ENCODE results near the gene KIF16B.

The KIF16B gene

DNA sequence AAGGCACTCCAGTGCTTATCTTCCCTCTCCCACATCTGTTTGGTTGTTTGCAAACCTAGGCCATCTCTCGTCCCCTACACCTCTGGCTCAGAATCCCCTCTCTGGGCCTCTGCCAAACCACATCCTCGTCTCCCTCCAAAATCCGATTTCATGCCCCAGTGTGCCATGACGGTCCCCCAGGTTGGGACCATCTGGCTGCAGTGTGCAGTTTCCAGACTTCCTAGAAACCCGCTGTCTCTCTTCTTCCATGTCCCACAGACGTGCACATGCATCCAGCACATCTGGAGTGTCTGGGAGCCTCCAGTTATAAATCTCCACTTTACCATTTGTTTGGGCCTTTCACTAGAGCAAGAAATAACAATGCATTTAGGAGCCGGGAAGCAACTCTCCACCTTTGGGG lies 316.2 kb downstream of the KIF16B start:
- Histone ChIP-seq H3K4me3 (ENCODE audit: low read depth, low read length) (no peak overlapping the region), H3K4me2 (ENCODE audit: low read length) (no peak overlapping the region), H3K27ac (no peak overlapping the region), H3K9ac (no peak overlapping the region), H3K36me3 (ENCODE audit: control insufficient read depth, insufficient read depth, low read length) (no peaks in the 10 kb centered on the region), H3K27me3 (ENCODE audit: control insufficient read depth, insufficient read depth, low read length) (no peaks in the 10 kb centered on the region), H3K4me1 (peaks cover 6% of the 10 kb centered on the region), H3K9me3 (ENCODE audit: control insufficient read depth, low read length) (no peaks in the 10 kb centered on the region), H2AFZ (no peak overlapping the region), H3K79me2 (no peaks in the 10 kb centered on the region)
- TF ChIP-seq, protein P1, sequence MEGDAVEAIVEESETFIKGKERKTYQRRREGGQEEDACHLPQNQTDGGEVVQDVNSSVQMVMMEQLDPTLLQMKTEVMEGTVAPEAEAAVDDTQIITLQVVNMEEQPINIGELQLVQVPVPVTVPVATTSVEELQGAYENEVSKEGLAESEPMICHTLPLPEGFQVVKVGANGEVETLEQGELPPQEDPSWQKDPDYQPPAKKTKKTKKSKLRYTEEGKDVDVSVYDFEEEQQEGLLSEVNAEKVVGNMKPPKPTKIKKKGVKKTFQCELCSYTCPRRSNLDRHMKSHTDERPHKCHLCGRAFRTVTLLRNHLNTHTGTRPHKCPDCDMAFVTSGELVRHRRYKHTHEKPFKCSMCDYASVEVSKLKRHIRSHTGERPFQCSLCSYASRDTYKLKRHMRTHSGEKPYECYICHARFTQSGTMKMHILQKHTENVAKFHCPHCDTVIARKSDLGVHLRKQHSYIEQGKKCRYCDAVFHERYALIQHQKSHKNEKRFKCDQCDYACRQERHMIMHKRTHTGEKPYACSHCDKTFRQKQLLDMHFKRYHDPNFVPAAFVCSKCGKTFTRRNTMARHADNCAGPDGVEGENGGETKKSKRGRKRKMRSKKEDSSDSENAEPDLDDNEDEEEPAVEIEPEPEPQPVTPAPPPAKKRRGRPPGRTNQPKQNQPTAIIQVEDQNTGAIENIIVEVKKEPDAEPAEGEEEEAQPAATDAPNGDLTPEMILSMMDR (IDR thresholded peaks at IDR 0.05): no peak

DNA sequence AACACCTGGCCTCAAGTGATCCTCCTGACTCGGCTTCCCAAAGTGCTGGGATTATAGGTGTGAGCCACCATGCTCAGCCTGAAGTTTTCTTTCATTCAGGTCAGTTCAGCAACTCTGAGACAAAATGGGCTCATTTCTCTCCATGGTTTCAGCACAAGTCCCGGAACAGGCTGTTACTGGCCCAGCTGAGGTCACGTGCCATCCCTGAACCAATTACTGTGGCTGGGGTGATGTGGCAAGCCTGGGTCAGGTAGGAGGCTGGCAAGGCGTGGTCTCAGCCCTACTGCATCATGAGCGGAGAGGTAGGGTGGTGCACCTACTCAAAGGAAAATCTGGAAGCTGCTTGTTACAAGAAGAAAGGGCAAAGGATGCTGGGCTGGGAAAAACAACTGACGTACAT lies 326.4 kb downstream of the KIF16B start:
- Histone ChIP-seq H3K4me1 (no peaks in the 10 kb centered on the region), H3K4me3 (ENCODE audit: low read depth, low read length) (no peak overlapping the region), H3K4me2 (ENCODE audit: low read length) (no peak overlapping the region), H3K27me3 (ENCODE audit: control insufficient read depth, insufficient read depth, low read length) (no peaks in the 10 kb centered on the region), H3K79me2 (no peaks in the 10 kb centered on the region), H3K9me3 (ENCODE audit: control insufficient read depth, low read length) (no peaks in the 10 kb centered on the region), H3K36me3 (ENCODE audit: control insufficient read depth, insufficient read depth, low read length) (no peaks in the 10 kb centered on the region), H2AFZ (no peak overlapping the region), H3K9ac (no peak overlapping the region), H3K27ac (no peak overlapping the region)
- TF ChIP-seq, protein P1 (IDR thresholded peaks at IDR 0.05): no peak

DNA sequence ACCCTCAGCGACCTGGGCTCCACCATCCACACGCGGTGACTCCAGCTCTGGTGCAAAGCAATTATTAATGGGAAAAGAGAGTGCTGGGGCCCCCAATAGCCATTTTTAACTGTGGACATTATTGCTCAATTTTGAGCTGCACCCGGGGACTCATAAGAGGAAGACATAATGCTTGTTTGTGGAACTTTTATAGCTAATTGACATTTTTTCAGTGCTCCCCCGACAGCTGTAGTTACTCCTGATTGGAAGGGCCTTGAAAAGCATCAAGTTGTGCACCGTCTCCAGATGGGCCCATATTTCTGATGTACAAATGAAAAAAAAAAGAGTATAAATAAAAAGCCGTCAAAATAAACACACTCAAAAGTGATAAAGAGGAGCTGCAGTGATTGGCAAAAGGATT lies 327.0 kb downstream of the KIF16B start:
- no peak overlapping the region for H3K4me2 ChIP-seq (ENCODE audit: low read length)
- H3K4me1 ChIP-seq: no peaks in the 10 kb centered on the region
- H3K4me3 ChIP-seq (ENCODE audit: low read depth, low read length): no peak overlapping the region
- no peak overlapping the region for H3K27ac ChIP-seq
- TF ChIP-seq, protein P1 (IDR thresholded peaks at IDR 0.05): no peak
- H3K9me3 ChIP-seq (ENCODE audit: control insufficient read depth, low read length): no peaks in the 10 kb centered on the region
- no peak overlapping the region for H3K9ac ChIP-seq
- no peaks in the 10 kb centered on the region for H3K36me3 ChIP-seq (ENCODE audit: control insufficient read depth, insufficient read depth, low read length)
- H3K79me2 ChIP-seq: no peaks in the 10 kb centered on the region
- no peak overlapping the region for H2AFZ ChIP-seq
- H3K27me3 ChIP-seq (ENCODE audit: control insufficient read depth, insufficient read depth, low read length): no peaks in the 10 kb centered on the region

DNA sequence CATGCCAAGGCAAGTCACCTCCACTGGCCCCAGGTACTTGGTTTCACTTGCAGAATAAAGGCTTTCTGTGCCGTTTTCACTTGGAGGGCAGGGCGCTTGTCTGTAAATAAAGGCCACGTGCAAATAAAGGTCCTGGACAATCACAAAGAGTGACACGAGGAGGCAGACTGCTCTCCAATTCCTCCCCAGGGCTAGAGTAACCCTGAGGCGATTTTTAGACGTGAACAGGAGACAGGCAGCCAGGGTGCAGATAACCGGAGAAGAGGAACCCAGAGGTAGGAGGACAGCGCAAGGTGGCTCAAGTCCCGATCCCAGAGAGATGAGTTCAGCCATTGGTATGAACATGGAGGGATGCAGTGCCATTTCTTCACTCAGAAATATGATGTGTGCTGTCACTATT lies 327.4 kb downstream of the KIF16B start:
- Histone ChIP-seq H2AFZ (no peak overlapping the region), H3K4me2 (ENCODE audit: low read length) (no peak overlapping the region)
- TF ChIP-seq, protein P1 (IDR thresholded peaks at IDR 0.05): no peak

DNA sequence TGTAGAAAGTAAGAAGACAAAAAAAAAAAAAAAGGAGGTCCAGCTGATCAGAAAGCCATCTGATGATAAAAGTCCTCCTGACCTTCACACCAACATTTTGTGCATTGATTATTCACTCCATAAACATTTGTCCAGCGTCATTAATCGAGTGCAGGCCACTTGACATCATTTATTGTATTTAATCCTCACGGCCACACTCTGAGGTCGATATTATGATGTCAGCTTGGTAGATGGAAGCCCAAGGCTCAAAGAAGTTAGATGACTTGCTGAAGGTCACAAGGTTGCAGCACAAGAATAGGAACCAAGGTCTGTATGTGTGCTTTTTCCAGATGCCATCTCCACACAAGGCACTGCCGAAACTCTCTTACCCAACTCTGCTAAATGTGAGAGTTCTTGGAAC lies 328.4 kb downstream of the KIF16B start:
- Histone ChIP-seq H3K79me2 (no peaks in the 10 kb centered on the region), H3K27me3 (ENCODE audit: control insufficient read depth, insufficient read depth, low read length) (no peaks in the 10 kb centered on the region)
- TF ChIP-seq, protein P1 (IDR thresholded peaks at IDR 0.05): no peak

More for the DNA sequence above, 327.4 kb downstream of the KIF16B start:
- Histone ChIP-seq H3K4me3 (ENCODE audit: low read depth, low read length) (no peak overlapping the region), H3K9me3 (ENCODE audit: control insufficient read depth, low read length) (no peaks in the 10 kb centered on the region), H3K79me2 (no peaks in the 10 kb centered on the region), H3K27me3 (ENCODE audit: control insufficient read depth, insufficient read depth, low read length) (no peaks in the 10 kb centered on the region), H3K36me3 (ENCODE audit: control insufficient read depth, insufficient read depth, low read length) (no peaks in the 10 kb centered on the region), H3K9ac (no peak overlapping the region), H3K27ac (no peak overlapping the region), H3K4me1 (no peaks in the 10 kb centered on the region)

More for the DNA sequence above, 328.4 kb downstream of the KIF16B start:
- Histone ChIP-seq H3K9me3 (ENCODE audit: control insufficient read depth, low read length) (no peaks in the 10 kb centered on the region), H3K4me2 (ENCODE audit: low read length) (no peak overlapping the region), H2AFZ (no peak overlapping the region), H3K4me1 (no peaks in the 10 kb centered on the region), H3K4me3 (ENCODE audit: low read depth, low read length) (no peak overlapping the region), H3K9ac (no peak overlapping the region), H3K36me3 (ENCODE audit: control insufficient read depth, insufficient read depth, low read length) (no peaks in the 10 kb centered on the region), H3K27ac (no peak overlapping the region)

All from parathyroid adenoma (tissue), 2 donors.